Caco-2 (cell line): Measurements from ENCODE around the gene WWOX. TPM values are rescaled to one million over a fixed set of nuclear protein-coding genes. Genes with fewer than 3 reads are reported as not detected.

Source experiments
- BruUV-seq: library from RNA; stranded (reverse); fragments of 400-500 nt; replicated peaks from 2 replicates; lab custom pipeline; 2021; lab: Mats Ljungman, UMichigan
- CTCF ChIA-PET: fragments of 300-600 bp; sonication (Branson Sonifier 250); formaldehyde crosslinking; loops from one replicate; lab custom pipeline; 2022; ENCODE audit warnings: antibody characterized with exemption; lab: Charles Lee
- POLR2A ChIA-PET: fragments of 300-600 bp; sonication (Branson Sonifier 250); formaldehyde crosslinking; loops from one replicate; lab custom pipeline; 2022; ENCODE audit warnings: antibody characterized with exemption; lab: Charles Lee
- DNase-seq, 2 experiments: peaks; one replicate each; pipeline versions ENCODE4 v3.0.0 to v3.0.0-alpha.2; 2020 to 2022
- H3K27me3 ChIP-seq: replicated peaks from 2 replicates; pipeline ENCODE4 v1.6.0; 2011; ENCODE audit warnings: low read length; ENCODE audit not compliant: control insufficient read depth, insufficient read depth
- H3K36me3 ChIP-seq: 2 replicates; pipeline ENCODE4 v1.5.1; 2011; ENCODE audit warnings: low read length; ENCODE audit not compliant: control insufficient read depth, insufficient read depth
- H3K4me1 ChIP-seq: fragments of 250-450 bp; sonication (Bioruptor Pico); 2 replicates; pipeline ENCODE4 v1.5.1; 2020; ENCODE audit warnings: mild to moderate bottlenecking
- H3K4me3 ChIP-seq: 2 replicates; pipeline ENCODE4 v1.5.1; 2011; ENCODE audit warnings: low read depth, mild to moderate bottlenecking, control low read depth, low read length
- H3K9me3 ChIP-seq: fragments of 250-450 bp; sonication (Bioruptor Pico); 2 replicates; pipeline ENCODE4 v1.5.1; 2020; ENCODE audit warnings: mild to moderate bottlenecking, moderate library complexity
- H3K27ac Mint-ChIP-seq: one replicate; pipeline ENCODE4 v1.8.0; 2022; ENCODE audit warnings: mixed read lengths; ENCODE audit not compliant: unreplicated experiment
- H3K27me3 Mint-ChIP-seq: one replicate; pipeline ENCODE4 v1.8.0; 2022; ENCODE audit warnings: mixed read lengths; ENCODE audit not compliant: insufficient read depth, unreplicated experiment
- H3K36me3 Mint-ChIP-seq: one replicate; pipeline ENCODE4 v1.8.0; 2022; ENCODE audit warnings: mild to moderate bottlenecking, mixed read lengths; ENCODE audit not compliant: insufficient read depth, unreplicated experiment
- H3K4me1 Mint-ChIP-seq: one replicate; pipeline ENCODE4 v1.8.0; 2022; ENCODE audit warnings: low read depth, mixed read lengths; ENCODE audit not compliant: unreplicated experiment
- H3K4me3 Mint-ChIP-seq: one replicate; pipeline ENCODE4 v1.8.0; 2022; ENCODE audit warnings: mild to moderate bottlenecking, moderate library complexity, mixed read lengths; ENCODE audit not compliant: unreplicated experiment
- H3K9me3 Mint-ChIP-seq: one replicate; pipeline ENCODE4 v1.8.0; 2022; ENCODE audit warnings: mixed read lengths; ENCODE audit not compliant: unreplicated experiment
- intact Hi-C: fragments of 100-400 bp; cut with micrococcal nuclease; formaldehyde crosslinking; loops from one replicate; pipeline ENCODE4 v1.10.0; 2022; ENCODE audit not compliant: unreplicated experiment
- total RNA-seq: library from RNA; stranded (reverse); gene quantifications from 2 replicates; pipeline ENCODE4 v1.2.3, GENCODE V29; 2022
- TF ChIP-seq, protein P1 (sequence below), 2 experiments: fragments of 200-600 bp in 1 of 2; IDR thresholded peaks; 1 replicate in 1 of 2; 2 replicates in 1 of 2; pipeline versions ENCODE4 v1.5.1 to v1.8.0; 2011 to 2022; ENCODE audit warnings: antibody characterized with exemption in 1 of 2, control low read depth in 1 of 2, inconsistent platforms in 1 of 2, low read depth in 1 of 2, low read length in 1 of 2, mild to moderate bottlenecking in 1 of 2, moderate library complexity in 1 of 2; ENCODE audit not compliant: insufficient read depth in 1 of 2, severe bottlenecking in 1 of 2, unreplicated experiment in 1 of 2

Gene WWOX
- total RNA-seq, 1 experiment from 2014 or later: 45.0 TPM

DNA sequence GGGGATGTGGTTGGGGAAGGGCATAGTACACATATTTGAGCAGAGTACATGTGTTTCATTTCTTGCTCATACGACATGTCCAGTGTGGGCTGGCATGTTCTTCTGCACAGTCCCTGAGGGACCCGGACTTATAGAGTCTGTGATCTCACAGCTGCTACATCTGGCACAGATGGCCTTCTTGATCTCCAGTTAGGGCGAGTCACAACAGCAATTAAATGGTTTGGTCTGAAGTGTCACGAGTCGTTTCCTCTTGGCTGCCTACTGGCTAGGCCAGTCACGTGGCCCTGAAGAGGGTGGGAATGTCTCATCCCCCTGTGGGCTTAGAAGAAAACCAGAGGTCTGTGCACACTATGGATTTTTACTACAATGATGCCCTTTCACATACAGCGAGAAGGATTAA, 443.6 kb downstream of the WWOX start:
- no peaks in the 10 kb centered on the region for H3K9me3 ChIP-seq
- Mint-ChIP-seq H3K4me3 (no peak overlapping the region), H3K36me3 (no peaks in the 10 kb centered on the region), H3K27me3 (no peaks in the 10 kb centered on the region), H3K27ac (no peak overlapping the region), H3K9me3 (no peaks in the 10 kb centered on the region), H3K4me1 (no peaks in the 10 kb centered on the region)
- POLR2A ChIA-PET: no interaction called here
- no TSS peak for BruUV-seq
- H3K27me3 ChIP-seq: no peaks in the 10 kb centered on the region
- no peaks in the 10 kb centered on the region for H3K36me3 ChIP-seq
- H3K4me3 ChIP-seq: no peak overlapping the region
- DNase-seq: no peak
- TF ChIP-seq, protein P1, sequence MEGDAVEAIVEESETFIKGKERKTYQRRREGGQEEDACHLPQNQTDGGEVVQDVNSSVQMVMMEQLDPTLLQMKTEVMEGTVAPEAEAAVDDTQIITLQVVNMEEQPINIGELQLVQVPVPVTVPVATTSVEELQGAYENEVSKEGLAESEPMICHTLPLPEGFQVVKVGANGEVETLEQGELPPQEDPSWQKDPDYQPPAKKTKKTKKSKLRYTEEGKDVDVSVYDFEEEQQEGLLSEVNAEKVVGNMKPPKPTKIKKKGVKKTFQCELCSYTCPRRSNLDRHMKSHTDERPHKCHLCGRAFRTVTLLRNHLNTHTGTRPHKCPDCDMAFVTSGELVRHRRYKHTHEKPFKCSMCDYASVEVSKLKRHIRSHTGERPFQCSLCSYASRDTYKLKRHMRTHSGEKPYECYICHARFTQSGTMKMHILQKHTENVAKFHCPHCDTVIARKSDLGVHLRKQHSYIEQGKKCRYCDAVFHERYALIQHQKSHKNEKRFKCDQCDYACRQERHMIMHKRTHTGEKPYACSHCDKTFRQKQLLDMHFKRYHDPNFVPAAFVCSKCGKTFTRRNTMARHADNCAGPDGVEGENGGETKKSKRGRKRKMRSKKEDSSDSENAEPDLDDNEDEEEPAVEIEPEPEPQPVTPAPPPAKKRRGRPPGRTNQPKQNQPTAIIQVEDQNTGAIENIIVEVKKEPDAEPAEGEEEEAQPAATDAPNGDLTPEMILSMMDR (IDR thresholded peaks at IDR 0.05; ENCODE audit: insufficient read depth in 1 of 2, low read depth in 1 of 2, low read length in 1 of 2, severe bottlenecking in 1 of 2, unreplicated experiment in 1 of 2): no peak
- H3K4me1 ChIP-seq: no peaks in the 10 kb centered on the region
- intact Hi-C loops: no loop called here
- CTCF ChIA-PET: no interaction called here

DNA sequence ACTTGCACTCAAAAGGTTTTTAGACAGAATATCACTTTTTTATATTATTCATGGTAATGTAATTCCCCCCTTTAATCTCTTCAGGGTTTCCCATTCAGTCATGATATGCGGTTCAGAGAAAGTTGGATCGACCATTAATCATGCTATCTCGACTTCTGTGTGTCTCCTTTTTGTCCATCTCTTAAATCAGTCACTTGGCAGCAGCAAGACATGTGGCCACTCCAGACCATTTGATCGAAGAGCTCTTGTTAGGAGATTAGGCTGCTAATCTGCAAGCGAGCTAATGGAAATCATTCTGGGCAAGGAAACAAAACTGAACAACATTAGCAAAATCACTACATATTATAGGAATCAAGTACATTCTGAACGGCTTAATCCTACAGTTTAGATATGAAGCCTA, 449.9 kb downstream of the WWOX start:
- Histone ChIP-seq H3K36me3 (no peaks in the 10 kb centered on the region), H3K9me3 (no peaks in the 10 kb centered on the region), H3K4me1 (no peaks in the 10 kb centered on the region), H3K4me3 (no peak overlapping the region), H3K27me3 (no peaks in the 10 kb centered on the region)
- no peak overlapping the region for H3K4me3 Mint-ChIP-seq
- peaks cover 5% of the 10 kb centered on the region for H3K36me3 Mint-ChIP-seq
- ChIA-PET POLR2A (no interaction called here), CTCF (no interaction called here)
- TF ChIP-seq, protein P1 (IDR thresholded peaks at IDR 0.05; ENCODE audit: insufficient read depth in 1 of 2, low read depth in 1 of 2, low read length in 1 of 2, severe bottlenecking in 1 of 2, unreplicated experiment in 1 of 2): no peak
- no peak for DNase-seq
- no TSS peak for BruUV-seq
- H3K4me1 Mint-ChIP-seq: peaks cover 6% of the 10 kb centered on the region
- H3K27ac Mint-ChIP-seq: no peak overlapping the region
- no peaks in the 10 kb centered on the region for H3K27me3 Mint-ChIP-seq
- H3K9me3 Mint-ChIP-seq: no peaks in the 10 kb centered on the region
- intact Hi-C loops: no loop called here

DNA sequence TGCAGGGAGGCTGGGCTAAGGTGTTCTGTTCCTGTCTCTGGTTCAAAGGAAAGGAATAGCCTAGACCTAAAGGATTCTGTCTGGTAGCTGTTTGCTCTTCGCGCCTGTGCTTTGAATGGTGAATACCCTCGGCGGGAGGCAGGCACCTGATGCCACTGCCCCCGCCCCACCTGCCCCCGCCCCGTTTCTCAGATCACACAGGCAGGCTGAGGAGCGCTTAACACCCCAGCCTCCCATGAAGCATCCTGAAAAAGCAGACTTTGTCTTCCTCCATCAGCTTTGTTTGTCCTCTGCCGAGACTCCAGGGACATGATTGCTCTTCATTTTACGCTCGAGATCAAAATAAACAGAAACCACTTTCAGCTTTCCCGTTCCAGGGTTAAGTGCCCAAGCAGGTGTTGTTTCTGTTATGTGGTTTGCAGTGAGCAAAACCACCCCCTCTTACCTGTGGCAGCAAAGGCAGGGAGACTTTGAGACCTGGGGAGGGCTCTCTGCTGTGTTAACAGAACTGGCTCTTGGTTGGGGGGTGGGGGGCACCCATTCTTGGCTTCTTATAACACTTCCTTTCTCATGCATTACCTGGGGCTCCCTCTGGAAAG, 452.1 kb downstream of the WWOX start:
- Mint-ChIP-seq H3K27ac (no peak overlapping the region), H3K9me3 (no peaks in the 10 kb centered on the region), H3K36me3 (peaks cover 5% of the 10 kb centered on the region), H3K27me3 (no peaks in the 10 kb centered on the region), H3K4me3 (no peak overlapping the region), H3K4me1 (peaks cover 6% of the 10 kb centered on the region)
- intact Hi-C loops: no loop called here
- ChIA-PET CTCF (no interaction called here), POLR2A (no interaction called here)
- TF ChIP-seq, protein P1 (IDR thresholded peaks at IDR 0.05; ENCODE audit: insufficient read depth in 1 of 2, low read depth in 1 of 2, low read length in 1 of 2, severe bottlenecking in 1 of 2, unreplicated experiment in 1 of 2): no peak
- Histone ChIP-seq H3K36me3 (no peaks in the 10 kb centered on the region), H3K27me3 (no peaks in the 10 kb centered on the region), H3K4me1 (no peaks in the 10 kb centered on the region), H3K4me3 (no peak overlapping the region), H3K9me3 (no peaks in the 10 kb centered on the region)
- no TSS peak for BruUV-seq
- no peak for DNase-seq
